Measurements from ENCODE around the gene NKAIN2. TPM values are rescaled to one million over a fixed set of nuclear protein-coding genes. Genes with fewer than 3 reads are reported as not detected.

NKAIN2 gene
- total and polyA plus RNA-seq, 9 of the 15 experiments (the other 6 are each of a cell fraction or from before 2014, with no cell fraction given), result not detected

- no peak for TF ChIP-seq THRA (IDR thresholded peaks at IDR 0.05)
Observed at GRCh38 chr6:123810214-123810613, 6.5 kb downstream of the NKAIN2 start (continued).

- 6% methylated on average over 2 of the region's 2 CpGs for WGBS (ENCODE audit: insufficient coverage, low coverage, missing lambda C conversion rate)
- H4K20me1 ChIP-seq (replicated peaks; ENCODE audit: control insufficient read depth, insufficient read depth, low read length), result no peaks in the 10 kb centered on the region
- no peaks in the 10 kb centered on the region for H3K36me3 ChIP-seq (ENCODE audit: control insufficient read depth, insufficient read depth, low read length)
- H3K79me2 ChIP-seq (ENCODE audit: control insufficient read depth, insufficient read depth, low read length), result no peaks in the 10 kb centered on the region
- TF ChIP-seq ZNF778 (CRISPR knock-in tag; IDR thresholded peaks at IDR 0.05) (no peak), NCOR1 (IDR thresholded peaks at IDR 0.05) (no peak), ZBTB7A (IDR thresholded peaks at IDR 0.05; ENCODE audit: borderline replicate concordance, control insufficient read depth, low read depth, low read length) (no peak), ZFX (CRISPR knock-in tag; IDR thresholded peaks at IDR 0.05) (no peak), ZNF609 (CRISPR knock-in tag; IDR thresholded peaks at IDR 0.05; ENCODE audit: borderline replicate concordance) (no peak), E4F1 (CRISPR knock-in tag; IDR thresholded peaks at IDR 0.05; ENCODE audit: borderline replicate concordance) (no peak), ZBTB17 (CRISPR knock-in tag; IDR thresholded peaks at IDR 0.05) (no peak), NFIC (IDR thresholded peaks at IDR 0.05) (no peak)
- BruUV-seq (replicated peaks), result no TSS peak
- H3K4me1 ChIP-seq (replicated peaks in 1 of 2; ENCODE audit: control insufficient read depth in 2 of 2, insufficient read depth in 2 of 2, low read length in 2 of 2), result no peaks in the 10 kb centered on the region
- no peak overlapping the region for H3K27ac ChIP-seq (ENCODE audit: extremely low read depth, low read depth, low read length)
- in situ Hi-C loops (cut with MboI) (no loop called here), intact Hi-C loops (cut with micrococcal nuclease) (no loop called here)
- no peak for FAIRE-seq
- ChIA-PET CTCF (ENCODE audit: low intra/inter-chr PET ratio) (no interaction called here), POLR2A (no interaction called here)
- no peak overlapping the region for H3K9ac ChIP-seq (ENCODE audit: insufficient read depth in 1 of 2, low read depth in 2 of 2, low read length in 2 of 2)
- H3K9me3 ChIP-seq (replicated peaks; ENCODE audit: control insufficient read depth, insufficient read depth, low read depth, low read length), result no peaks in the 10 kb centered on the region
- H3K9me1 ChIP-seq (ENCODE audit: control insufficient read depth, insufficient read depth, low read length), result no peaks in the 10 kb centered on the region
- no peak overlapping the region for H3K4me2 ChIP-seq (ENCODE audit: insufficient read depth, low read length)
- ATAC-seq, result no peak
- DNase-seq (ENCODE audit: extremely low read depth in 1 of 4, low spot score in 3 of 4), result no peak
- H3K27me3 ChIP-seq (ENCODE audit: control insufficient read depth in 2 of 2, insufficient read depth in 2 of 2, low read length in 2 of 2), result no peaks in the 10 kb centered on the region
- H2AFZ ChIP-seq (ENCODE audit: low read depth, low read length), result no peak overlapping the region
- no peak overlapping the region for H3K4me3 ChIP-seq
Observed at GRCh38 chr6:123810948-123811347, 7.3 kb downstream of the NKAIN2 start.
